Kidney epithelial cell (primary cell): ENCODE measurements around the gene PPL. TPM values are rescaled to one million over a fixed set of nuclear protein-coding genes. Genes with fewer than 3 reads are reported as not detected.

Experiments
- DNase-seq: peaks from one replicate; pipeline ENCODE4 v3.0.0-alpha.2; 2010; ENCODE audit warnings: low read depth
- H3K27me3 ChIP-seq: 2 replicates; pipeline ENCODE4 v1.6.0; 2011; ENCODE audit warnings: low read length; ENCODE audit not compliant: control insufficient read depth, insufficient read depth
- H3K36me3 ChIP-seq: 2 replicates; pipeline ENCODE4 v1.5.1; 2011; ENCODE audit warnings: low read length; ENCODE audit not compliant: control insufficient read depth, insufficient read depth
- H3K4me3 ChIP-seq: 2 replicates; pipeline ENCODE4 v1.5.1; 2011; ENCODE audit warnings: low read depth, mild to moderate bottlenecking, control low read depth, low read length
- total RNA-seq: library from RNA; depleted of rRNA; stranded (reverse); fragments of >200 nt; gene quantifications from 2 replicates; pipeline ENCODE4 v1.2.3, GENCODE V29; 2015
- TF ChIP-seq, protein P1 (sequence below): IDR thresholded peaks from 2 replicates; pipeline ENCODE4 v1.5.1; 2011; ENCODE audit warnings: mild to moderate bottlenecking, moderate library complexity, low read length, control low read depth, inconsistent platforms; ENCODE audit not compliant: insufficient read depth, poor library complexity, severe bottlenecking

The PPL gene
- total RNA-seq, 1 donor from 2014 or later = 26.5 TPM

DNA sequence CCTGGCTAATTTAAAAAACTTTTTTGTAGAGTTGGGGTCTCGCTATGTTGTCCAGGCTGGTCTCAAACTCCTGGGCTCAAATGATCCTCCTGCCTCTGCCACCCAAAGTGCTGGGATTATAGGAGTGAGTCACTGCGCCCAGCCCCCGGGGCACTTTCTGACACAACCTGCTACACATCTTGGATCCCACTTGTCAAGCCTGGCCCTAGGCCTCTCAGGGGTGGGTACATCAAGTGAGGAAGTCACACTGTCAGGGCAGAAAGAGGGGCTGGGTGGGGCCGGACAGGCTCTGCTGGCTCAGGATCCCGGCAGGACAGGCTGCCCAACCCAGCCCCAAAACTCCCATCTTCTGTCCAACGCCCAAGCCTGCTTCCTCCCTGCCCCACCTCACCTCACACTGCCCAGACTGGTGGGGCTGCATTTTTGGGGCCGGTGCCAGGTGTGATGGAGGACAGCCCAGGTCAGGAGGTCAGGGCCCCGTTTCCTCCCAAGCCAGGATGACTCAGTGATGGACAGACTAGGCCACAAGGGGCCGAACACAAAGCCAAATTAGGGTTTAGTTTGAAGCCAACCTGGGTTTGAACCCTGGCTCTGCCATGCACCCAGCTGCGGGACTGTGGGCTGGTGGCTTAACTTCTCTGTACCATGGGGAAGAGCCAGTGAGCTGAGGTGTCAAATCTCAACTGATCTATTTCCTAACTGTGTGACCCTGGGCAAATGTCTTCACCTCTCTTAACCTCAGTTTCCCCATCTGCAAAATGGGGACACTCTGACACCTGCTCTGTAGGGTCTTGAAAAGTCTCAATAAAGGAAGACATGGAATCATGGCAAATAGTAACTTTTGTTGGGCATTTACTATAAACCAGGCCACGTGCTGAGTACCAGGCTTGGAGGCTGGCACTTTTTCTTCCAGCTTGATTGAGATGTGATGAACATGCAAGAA, 8.9 kb upstream of the PPL start:
- TF ChIP-seq, protein P1, sequence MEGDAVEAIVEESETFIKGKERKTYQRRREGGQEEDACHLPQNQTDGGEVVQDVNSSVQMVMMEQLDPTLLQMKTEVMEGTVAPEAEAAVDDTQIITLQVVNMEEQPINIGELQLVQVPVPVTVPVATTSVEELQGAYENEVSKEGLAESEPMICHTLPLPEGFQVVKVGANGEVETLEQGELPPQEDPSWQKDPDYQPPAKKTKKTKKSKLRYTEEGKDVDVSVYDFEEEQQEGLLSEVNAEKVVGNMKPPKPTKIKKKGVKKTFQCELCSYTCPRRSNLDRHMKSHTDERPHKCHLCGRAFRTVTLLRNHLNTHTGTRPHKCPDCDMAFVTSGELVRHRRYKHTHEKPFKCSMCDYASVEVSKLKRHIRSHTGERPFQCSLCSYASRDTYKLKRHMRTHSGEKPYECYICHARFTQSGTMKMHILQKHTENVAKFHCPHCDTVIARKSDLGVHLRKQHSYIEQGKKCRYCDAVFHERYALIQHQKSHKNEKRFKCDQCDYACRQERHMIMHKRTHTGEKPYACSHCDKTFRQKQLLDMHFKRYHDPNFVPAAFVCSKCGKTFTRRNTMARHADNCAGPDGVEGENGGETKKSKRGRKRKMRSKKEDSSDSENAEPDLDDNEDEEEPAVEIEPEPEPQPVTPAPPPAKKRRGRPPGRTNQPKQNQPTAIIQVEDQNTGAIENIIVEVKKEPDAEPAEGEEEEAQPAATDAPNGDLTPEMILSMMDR = no peak
- H3K27me3 ChIP-seq = no peaks in the 10 kb centered on the region
- H3K4me3 ChIP-seq = no peak overlapping the region
- no peaks in the 10 kb centered on the region for H3K36me3 ChIP-seq
- DNase-seq = no peak

DNA sequence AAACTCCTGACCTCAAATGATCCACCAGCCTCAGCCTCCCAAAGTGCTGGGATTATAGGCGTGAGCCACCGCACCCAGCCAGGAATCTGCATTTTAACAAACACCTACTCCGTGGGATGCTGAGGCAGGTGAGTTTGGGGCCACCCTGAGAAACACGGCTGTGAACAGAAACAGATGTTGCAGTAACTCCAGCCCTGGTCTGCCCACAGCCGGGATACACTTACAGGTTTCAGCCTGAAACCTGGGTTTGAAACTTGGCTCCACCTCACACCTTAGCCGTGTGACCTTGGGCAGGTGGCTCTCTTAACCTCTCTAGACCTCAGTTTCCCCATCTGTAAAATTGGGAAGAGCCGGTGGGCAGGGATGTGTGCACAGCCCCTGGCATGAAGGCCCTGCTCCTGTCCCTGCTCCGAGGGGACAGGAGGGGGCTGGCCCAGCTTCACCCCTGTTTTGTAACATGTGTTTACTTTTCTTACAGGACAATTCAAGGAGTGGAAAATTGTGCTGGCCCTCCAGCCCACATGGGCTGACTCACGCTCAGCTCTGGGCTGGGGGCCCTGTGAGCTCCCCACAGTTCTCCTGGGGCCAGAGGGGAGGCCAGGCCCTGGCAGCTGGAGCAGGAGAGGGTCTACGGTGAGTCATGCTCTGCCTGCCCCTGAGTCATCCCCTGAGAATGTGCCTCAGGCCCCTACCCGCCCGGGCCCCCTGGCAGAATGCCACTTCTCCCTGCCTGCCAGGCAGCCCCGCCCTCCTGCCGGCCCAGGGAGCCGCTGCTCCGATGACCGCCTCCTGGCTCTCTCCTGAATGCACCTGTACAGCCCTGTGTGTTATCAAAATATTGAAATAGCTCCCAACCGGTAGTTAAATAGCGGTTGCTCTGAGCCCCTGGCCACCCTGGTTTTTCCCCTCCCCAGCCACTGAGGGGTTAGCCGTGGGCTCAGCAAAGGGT, 7.7 kb upstream of the PPL start:
- peak; percentile 90 for DNase-seq
- Histone ChIP-seq H3K36me3 (no peaks in the 10 kb centered on the region), H3K4me3 (no peak overlapping the region), H3K27me3 (no peaks in the 10 kb centered on the region)
- TF ChIP-seq, protein P1 = no peak

DNA sequence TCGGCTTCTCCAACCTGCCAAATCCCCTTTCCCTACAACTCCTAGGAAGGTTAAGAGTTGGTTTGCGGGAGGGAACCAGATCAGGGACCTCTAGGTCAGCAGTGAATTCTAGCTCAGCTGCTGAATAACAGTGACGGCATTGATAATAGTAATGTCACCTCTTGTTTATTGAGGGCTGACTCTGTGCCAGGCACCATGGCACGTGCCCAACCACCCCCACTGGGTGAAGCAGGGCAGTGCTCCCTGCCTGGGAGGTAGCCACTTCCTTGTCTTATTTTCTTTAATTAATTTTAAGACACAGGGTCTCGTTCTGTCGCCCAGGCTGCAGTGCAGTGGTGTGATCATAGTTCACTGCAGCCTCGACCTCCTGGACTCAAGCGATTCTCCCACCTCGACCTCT, 5.5 kb upstream of the PPL start:
- Histone ChIP-seq H3K27me3 (no peaks in the 10 kb centered on the region), H3K36me3 (no peaks in the 10 kb centered on the region), H3K4me3 (no peak overlapping the region)
- DNase-seq = no peak
- TF ChIP-seq, protein P1 = no peak

DNA sequence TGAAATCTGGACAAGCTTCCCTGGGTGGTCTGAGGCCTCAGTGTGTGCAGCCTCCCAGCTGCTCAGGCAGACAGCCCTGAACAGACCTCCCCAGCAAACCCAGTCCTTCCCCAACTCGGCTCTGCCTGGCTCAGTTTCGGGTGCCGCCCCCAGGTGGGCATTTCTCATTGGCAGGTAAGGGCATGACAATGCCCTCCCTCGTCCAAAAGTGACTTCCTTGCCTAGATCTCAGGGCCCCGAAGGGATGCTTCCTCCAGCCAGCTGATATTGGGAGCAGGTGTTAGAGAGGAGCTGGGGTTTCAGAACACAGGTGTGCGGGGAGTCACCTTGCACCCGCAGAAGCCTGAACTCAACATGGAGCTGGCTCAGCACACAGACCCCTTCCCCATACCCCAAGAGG, 3.8 kb upstream of the PPL start:
- Histone ChIP-seq H3K36me3 (no peaks in the 10 kb centered on the region), H3K4me3 (no peak overlapping the region), H3K27me3 (no peaks in the 10 kb centered on the region)
- DNase-seq = no peak
- TF ChIP-seq, protein P1 = no peak

DNA sequence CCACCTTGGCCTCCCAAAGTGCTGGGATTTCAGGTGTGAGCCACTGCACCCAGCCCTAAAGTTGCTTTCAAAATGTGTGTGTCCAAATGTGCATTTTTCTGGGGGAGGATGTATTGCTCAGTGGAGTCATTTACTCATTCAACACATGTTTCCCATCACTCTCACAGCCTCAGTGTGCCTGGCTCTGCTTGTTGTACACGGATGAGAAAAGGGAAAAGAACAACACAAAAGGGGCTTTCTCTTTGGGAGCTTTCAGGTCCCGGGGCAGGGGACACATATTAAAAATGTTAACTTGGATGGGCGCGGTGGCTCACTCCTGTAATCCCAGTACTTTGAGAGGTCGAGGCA, 1.7 kb upstream of the PPL start:
- no peak for DNase-seq
- H3K27me3 ChIP-seq = no peaks in the 10 kb centered on the region
- TF ChIP-seq, protein P1 = no peak
- no peaks in the 10 kb centered on the region for H3K36me3 ChIP-seq
- no peak overlapping the region for H3K4me3 ChIP-seq
